Testis (tissue), 2 donors: ENCODE measurements around the gene PMM2.

Experiments
- CTCF ChIP-seq, 3 experiments: fragments of 450-650 bp in 2 of 3; fragments of 200-600 bp in 1 of 3; sonication (generic) in 1 of 3; IDR thresholded peaks; one replicate each; pipeline ENCODE4 v1.5.1; 2016 to 2019; ENCODE audit warnings: antibody characterized with exemption in 3 of 3, mild to moderate bottlenecking in 2 of 3, moderate library complexity in 1 of 3
- POLR2A ChIP-seq: fragments of 450-650 bp; IDR thresholded peaks from one replicate; pipeline ENCODE4 v1.6.1; 2017; ENCODE audit warnings: antibody characterized with exemption, mild to moderate bottlenecking, moderate library complexity

DNA sequence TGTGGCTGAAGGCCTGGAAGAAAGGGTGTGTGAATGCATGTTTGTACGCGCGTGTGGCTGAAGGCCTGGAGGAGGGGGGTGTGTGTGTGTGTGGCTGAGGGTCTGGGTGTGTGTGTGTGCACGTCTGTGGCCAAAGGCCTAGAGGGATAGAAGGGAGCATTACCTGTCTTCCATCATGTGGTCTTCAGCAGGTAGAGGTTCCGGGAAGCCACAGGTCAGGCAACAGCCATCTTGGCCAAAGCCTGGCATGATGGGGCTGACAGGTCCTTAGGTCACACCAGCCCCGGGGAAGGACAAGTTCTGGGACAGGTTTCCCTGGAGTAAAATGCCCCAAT, 89.8 kb downstream of the PMM2 start:
- TF ChIP-seq CTCF (IDR thresholded peaks at IDR 0.05) (no peak), POLR2A (no peak)
